Stimulated activated CD8-positive, alpha-beta memory T cell treated with anti-CD3 and anti-CD28 coated beads, Interleukin-2, amount 100 ng/mL, for 1 hour (primary cell): ENCODE results near the gene FGFBP1.

ENCODE experiments used
- DNase-seq, 2 donors: peaks; one replicate each; pipeline ENCODE4 v3.0.0-alpha.2; 2020; ENCODE audit warnings: low read depth in 2 of 2

The FGFBP1 gene

DNA sequence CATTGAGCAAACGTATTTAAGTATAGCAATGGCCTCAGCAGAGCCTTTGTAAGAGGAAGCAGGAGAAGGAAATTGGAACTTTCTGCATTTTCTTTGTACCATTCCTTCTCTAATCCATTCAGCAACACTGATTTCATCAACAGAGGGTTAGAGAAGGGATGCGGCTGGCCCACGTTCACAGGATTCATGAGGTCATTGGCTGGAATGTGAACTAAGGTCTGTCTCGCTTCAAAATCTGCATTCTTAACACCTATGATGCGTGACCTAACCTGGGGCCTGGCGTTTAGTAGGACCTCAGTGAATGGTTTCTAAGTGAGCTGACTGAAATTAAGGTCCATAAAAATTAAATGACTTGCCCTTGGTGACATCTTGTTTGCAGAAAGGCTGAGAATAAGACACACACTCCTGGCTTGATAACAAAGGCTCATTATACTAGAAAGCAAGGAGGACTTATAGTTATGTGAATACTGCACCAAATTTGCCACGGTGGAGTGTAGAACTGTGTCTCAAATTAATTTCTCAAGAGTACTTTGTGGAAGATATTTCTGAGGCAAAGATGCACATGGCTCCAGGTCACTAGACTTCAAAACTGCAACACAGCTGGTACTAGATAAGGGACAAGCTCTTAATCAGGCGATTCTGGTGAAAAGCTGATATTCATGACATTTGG is 25.4 kb downstream of the FGFBP1 start:
- DNase-seq, result no peak

DNA sequence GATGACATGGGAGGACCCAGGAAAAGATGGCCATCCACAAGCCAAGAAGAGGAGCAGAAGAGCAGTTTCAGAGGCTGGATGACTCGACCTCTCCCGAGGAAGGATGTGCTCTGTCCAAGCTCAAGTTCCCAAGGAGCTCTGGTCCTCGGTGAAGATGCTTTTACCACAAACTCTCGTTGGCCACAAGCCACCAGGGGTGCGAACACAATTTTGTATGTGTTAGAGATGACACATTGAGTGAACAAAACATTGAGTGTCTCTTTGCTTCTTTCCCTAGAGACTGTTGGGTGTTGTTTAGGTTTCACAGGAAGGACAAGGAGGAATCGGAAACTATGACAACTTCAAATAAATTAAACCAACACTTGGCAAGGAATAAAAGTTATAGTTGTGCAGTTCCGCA is 26.3 kb downstream of the FGFBP1 start:
- DNase-seq, result no peak

DNA sequence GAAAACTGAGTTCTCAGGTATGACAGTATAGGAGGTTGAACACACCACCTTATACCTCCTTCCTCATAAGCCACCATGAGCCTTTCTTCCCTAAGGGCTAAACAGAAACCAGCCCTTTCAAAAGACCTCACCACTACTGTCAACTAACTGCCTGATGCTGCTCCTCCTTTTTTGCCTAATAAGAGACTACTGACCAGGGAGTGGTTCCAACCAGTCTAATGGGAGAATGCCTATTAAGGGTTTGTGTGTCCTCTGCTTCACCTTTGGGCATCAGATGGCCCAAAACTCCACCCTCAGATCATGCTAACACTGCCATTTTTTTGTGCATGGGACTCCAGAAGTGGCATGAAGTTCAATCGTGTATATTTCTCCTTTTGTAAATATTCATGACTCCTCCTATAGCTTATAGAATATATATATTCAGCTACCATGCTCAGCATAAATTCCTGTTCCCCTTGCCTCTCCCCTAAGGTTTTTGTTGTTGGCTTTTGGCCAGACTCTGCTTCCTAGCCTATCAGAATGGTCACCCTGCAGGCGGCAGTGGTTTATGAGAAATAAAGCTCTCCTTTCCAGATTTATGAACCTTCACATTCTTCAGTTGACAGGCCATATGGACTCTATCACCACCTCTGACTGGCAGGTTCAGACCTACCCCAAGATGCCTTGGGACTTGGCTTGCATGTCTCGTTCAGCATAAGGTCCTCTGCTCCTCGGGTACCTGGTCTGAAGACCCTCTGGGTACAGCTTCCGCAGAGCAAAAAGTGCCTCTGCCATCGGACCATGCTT is 28.2 kb downstream of the FGFBP1 start:
- DNase-seq, result no peak

DNA sequence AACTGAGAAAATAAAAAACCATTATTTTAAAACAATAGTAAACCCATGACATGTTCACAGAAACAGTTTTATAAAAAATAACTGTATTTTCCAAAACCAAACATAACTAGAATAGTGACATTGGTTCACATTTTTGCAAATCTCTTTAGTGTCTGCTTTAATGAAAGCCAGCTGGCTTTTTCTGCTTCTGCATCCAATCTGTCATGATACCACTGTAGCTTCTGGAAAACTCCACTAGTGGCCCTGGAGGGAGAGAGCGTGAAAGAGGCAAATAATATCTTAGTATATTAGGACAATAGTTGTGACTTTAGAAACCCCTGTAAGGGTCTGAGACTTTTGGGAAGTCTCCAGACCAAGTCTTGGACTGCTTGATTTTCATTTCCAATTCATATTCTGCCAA is 31.1 kb downstream of the FGFBP1 start:
- DNase-seq, result no peak

DNA sequence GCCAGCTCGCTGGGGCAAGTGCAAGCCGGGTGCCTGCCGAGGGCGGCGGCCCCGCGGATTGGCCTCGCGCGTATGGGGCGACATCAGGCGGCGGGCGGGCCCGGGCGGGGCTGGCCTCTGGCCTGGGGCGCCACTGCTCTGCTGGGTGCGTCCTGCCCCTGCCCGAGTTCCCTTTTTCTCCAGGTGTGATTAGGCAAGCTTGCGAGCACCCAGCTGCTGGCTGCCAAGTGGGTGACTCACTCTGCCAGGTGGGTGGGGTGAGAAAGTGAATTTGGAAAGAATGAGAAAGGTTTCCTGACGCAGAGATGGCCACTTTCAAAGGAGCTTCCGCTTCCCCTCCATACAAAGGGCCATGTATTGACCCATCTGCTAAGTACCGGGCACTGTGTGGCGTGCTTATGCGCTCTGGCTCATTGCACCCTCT is 32.5 kb downstream of the FGFBP1 start:
- no peak for DNase-seq

DNA sequence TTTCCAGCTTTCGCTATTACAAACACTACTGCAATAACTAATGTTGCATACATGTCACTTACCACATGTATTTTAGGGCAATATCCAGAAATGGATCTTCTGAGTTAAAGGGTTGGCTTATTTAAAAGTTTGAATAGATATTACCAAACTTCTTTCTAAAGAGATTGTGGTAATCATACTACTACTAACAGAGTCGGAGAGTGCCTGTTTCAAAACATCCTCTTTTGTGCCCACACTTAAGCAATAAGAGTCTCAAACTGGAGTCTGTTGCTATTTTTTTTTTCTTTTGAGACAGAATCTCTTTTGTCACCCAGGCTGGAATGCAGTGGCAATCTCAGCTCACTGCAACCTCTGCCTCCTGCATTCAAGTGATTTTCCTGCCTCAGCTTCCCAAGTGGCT is 35.8 kb downstream of the FGFBP1 start:
- no peak for DNase-seq

DNA sequence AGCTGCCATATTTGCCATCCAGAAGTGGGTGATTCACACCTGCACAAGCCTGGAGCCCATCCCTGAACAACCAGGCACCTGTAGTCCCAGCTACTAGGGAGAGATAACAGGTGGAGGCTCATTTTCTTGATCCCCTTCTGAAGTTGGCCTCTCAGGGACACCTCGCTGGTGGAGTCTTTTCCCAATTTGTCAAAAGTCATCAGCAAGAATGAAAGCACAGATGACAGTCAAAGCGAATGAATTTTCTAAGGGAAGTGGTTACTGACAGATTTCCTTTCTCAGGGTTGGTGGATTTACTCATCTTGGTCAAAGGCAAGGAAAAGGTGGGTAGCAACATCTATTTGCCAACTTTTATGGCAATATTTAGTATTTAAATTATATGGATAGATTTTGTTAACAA is 36.5 kb downstream of the FGFBP1 start:
- no peak for DNase-seq

DNA sequence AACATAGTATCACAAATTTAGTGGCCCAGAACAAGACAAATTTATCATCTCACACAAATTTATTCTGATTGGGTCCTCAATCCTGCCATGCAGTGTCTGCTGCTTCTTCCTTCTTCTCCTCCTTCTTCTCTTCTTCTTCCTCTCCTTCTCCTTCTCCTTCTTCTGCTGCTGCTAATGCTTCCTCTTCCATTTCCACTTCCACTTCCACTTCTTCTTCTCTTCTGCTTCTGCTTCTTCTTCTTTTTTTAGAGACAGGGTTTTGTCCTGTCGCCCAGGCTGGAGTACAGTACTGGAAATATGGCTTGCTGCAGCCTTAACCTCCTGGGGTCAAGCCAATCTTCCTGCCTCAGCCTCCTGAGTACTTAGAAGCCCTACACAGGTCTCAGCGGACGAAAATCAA is 37.5 kb downstream of the FGFBP1 start:
- no peak for DNase-seq

DNA sequence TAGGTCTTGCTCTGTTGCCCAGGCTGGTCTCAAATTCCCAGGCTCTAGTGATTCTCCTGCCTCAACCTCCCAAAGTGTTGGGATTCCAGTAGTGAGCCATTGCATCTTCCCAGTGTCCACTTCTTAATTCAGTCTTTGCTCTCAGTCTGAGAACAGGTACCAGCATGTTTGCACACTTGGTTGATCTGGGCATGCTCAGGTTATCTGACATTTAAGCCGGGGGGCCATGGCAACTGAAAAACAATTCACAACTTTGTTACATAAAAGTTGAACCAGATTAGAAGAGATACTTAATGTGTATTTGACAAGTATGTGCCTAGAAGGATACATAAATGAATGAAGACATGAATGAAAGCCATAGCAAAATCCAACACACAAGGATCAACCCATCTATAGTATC is 39.0 kb downstream of the FGFBP1 start:
- no peak for DNase-seq

DNA sequence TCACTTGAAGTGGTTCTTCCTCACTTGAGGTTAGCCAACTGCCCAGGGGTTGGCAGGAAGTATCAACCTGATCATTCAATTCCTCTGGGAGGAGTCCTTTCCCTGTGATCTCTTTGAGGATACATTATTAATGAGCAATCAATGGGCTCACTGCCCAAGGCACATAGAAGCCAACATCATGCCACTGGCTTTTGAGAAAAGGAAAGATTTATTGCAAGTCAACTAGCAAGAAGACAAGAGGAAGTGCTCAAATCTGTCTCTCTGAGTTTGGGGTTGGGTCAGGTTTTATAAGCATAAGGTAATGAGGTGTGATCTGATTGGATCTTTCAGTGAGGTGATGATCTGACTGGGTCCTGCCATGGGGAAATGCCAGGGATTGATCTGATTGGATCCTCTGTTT is 39.6 kb downstream of the FGFBP1 start:
- no peak for DNase-seq

DNA sequence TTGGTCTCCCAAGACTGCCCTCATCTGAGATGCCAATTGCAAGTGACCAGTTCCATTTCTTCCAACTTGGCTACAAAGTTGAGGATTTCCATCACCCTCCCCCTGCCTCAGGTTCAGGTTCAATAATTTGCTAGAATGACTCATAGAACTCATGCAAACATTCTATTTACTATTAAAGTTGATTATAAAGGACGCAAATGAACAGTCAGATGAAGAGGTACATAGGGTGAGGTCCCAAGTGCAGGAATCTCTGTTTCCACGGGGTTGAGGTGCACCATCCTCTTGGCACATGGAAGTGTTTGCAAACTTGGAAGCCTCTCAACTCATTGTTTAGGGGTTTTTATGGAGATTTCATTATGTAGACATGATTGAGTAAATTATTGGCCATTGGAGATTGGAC is 41.0 kb downstream of the FGFBP1 start:
- DNase-seq, result no peak

DNA sequence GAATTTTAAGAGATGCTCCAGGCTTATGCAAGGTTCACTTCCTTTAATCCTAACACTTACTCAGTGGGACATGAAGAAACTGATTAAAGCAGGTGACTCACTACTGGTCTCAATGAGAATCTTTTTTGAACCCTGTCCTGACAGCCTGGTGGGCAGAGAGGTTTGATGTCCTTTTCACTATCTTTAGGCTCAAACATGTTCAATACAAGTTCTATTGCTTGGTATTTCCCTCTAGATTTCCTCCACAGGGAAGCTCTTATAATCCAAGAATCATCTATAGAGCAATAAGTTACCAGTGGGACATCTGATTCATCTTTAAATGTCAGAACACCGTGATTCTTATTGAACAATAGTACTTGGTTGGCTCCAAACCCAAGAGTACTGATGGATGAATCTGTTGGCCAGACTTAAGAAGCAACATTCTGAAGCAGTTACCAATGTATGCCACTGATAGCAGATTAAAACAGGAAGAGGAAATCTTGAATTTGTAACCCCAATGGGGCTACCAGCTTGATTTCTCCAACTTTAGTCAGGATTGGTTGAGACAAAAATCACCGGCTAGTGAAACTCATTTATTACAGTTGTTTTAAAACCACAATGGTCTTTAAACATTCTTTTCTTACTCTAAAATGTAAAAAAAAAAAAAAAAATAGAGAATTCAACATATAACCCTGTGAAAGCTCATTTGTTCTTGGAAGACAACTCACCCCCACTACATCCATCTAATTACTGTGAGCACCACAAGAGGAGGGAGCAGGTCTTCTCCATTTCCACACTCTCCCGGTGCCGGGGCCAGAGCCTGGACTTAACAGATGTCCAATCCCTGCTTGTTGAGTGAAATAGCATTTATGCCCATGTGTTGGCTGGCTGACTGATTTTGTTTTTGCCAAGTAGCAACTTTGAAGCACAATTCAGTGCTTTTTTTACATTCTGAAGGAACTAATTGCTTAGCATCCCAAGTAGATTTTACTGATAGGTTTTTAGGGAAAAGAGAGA is 43.3 kb downstream of the FGFBP1 start:
- DNase-seq, result no peak

DNA sequence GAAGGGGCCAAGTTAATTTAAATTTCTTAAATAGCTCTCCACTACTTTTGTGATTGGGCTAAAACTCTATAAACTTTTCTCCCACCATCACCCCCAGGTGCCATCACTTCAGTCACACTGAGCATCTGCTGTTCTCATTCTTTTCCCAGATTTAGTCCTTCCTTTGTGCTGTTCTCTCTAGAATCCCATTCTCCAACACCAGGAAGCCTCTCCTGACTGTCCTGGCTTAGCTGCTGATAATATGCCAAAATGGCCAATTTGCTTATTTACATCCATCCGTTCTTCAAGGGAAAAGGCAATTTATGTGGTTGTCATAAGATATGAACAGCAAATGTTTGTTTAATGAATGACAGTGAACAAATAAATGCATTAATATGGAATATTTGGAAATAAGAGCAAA is 44.1 kb downstream of the FGFBP1 start:
- DNase-seq, result no peak

DNA sequence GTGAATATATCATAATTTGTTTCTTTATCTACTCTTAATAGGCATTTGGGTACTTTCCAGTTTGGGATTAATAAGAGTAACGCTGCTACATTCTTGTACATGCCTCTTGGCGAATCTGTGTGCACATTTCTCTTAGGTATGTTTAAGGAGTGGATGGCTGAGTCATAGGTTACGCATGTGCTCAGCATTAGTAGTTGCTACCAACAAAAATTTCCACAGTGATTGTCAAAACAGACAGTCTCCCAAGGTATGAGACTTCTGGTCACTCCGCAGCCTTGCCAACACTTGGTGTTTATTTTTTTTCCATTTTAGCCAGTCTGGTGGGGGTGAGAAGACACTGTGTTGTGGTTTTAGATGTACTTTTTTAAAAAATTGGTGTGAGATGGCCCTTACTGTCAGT is 44.6 kb downstream of the FGFBP1 start:
- DNase-seq, result no peak

DNA sequence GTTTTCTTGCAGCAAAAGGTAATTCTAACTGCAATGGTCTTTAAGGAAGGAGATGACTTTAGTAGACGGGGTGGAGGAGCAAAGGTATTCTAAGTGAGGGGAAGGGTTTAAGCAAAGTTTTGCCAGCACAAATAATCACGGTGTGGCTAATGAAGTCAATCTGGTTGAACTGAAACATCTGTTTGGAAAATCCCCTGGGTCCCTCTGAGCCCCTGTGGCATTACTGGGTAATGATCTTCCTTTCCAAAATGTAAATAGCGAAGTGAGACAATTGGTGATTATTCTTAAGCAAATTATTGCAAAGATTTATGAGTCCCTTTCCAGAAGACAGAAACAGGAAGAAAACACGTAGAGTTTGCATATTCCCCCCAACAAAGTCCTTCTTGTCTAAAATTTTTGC is 47.2 kb downstream of the FGFBP1 start:
- DNase-seq, result no peak

DNA sequence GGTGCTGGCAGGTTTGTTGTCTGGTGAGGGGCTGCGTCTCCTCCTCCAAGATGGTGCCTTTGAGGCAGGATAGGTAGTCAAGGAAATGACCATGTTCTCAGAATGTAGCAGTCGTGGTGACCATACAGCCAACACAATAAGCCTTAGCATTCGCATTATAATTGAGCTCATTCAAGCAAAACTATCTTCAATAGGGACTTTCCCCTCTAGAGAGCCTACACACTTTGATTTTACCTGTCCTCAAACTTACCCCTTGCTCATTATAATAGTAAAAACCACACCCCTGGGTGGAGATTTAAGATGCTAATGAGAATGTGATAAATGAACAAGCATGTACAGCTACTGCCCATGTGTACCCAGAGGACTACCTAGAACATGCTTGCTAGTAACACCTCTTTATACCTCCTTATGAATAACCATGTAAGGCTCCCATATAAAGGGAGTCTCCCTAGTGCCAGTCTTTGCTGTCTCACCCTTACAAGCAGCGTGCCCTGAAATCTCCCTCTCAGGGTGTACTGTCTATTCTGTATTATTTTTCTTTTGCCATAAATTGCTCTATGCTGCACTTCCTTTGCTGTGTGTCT is 48.2 kb downstream of the FGFBP1 start:
- no peak for DNase-seq

DNA sequence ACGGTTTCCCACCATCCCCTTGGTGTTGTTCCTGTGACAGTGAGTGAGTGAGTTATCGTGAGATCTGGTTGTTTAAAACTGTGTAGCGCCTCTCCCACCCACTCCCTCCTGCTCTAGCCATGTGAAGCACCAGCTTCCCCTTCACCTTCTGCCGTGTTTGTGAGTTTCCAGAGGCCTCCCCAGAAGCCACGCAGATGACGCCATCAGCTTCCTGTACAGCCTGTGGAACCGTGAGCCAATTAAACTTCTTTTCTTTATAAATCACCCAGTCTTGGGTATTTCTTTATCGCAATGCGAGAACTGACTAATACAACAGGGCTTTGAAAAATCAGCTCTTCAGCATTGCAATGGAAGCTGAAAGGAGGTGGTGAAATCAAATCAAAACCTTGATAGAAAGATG is 50.0 kb downstream of the FGFBP1 start:
- no peak for DNase-seq
